Mesodermal cell (in vitro differentiated cells): ENCODE measurements around the gene F13A1.

Experiments used
- H3K27ac ChIP-seq: 2 replicates; pipeline ENCODE4 v1.7.0; 2013; ENCODE audit warnings: mild to moderate bottlenecking, low read depth, low read length, moderate library complexity; ENCODE audit not compliant: severe bottlenecking
- H3K36me3 ChIP-seq: 2 replicates; pipeline ENCODE4 v1.7.1; 2013; ENCODE audit warnings: mild to moderate bottlenecking, low read length, moderate library complexity; ENCODE audit not compliant: control insufficient read depth, insufficient read depth
- H3K4me1 ChIP-seq: one replicate; pipeline ENCODE4 v1.7.1; 2013; ENCODE audit warnings: mild to moderate bottlenecking, low read length; ENCODE audit not compliant: insufficient read depth, control insufficient read depth, poor library complexity, severe bottlenecking
- H3K4me3 ChIP-seq: 2 replicates; pipeline ENCODE4 v1.7.0; 2013; ENCODE audit warnings: low read length, control low read depth, mild to moderate bottlenecking; ENCODE audit not compliant: insufficient read depth, poor library complexity, severe bottlenecking; ENCODE audit errors: extremely low read depth
- H3K9me3 ChIP-seq: 2 replicates; pipeline ENCODE4 v1.7.1; 2013; ENCODE audit warnings: mild to moderate bottlenecking, low read length, moderate library complexity; ENCODE audit not compliant: control insufficient read depth
- WGBS, 2 experiments: methylation state at CpG; one replicate each; pipeline ENCODE4 v1.1.5; 2013; ENCODE audit warnings: missing lambda C conversion rate in 2 of 2; ENCODE audit not compliant: insufficient coverage in 2 of 2; 5-methylcytosine and 5-hydroxymethylcytosine counted together

Gene F13A1

GRCh38 chr6:6224933-6225486 is 95.5 kb downstream of the F13A1 start:
- Histone ChIP-seq H3K4me1 (no peaks in the 10 kb centered on the region), H3K27ac (no peak overlapping the region), H3K36me3 (no peaks in the 10 kb centered on the region), H3K4me3 (no peak overlapping the region), H3K9me3 (no peaks in the 10 kb centered on the region)
- WGBS, 2 experiments, result 95% methylated on average over 6 of the region's 6 CpGs

GRCh38 chr6:6221787-6222535 is 98.5 kb downstream of the F13A1 start:
- H3K36me3 ChIP-seq, result no peaks in the 10 kb centered on the region
- WGBS, 2 experiments, result 50 to 57% methylated on average over 2 to 4 of the region's 7 CpGs
- H3K4me3 ChIP-seq, result no peak overlapping the region
- no peaks in the 10 kb centered on the region for H3K4me1 ChIP-seq
- no peaks in the 10 kb centered on the region for H3K9me3 ChIP-seq
- no peak overlapping the region for H3K27ac ChIP-seq

- Histone ChIP-seq H3K9me3 (no peaks in the 10 kb centered on the region), H3K4me3 (no peak overlapping the region), H3K36me3 (no peaks in the 10 kb centered on the region), H3K4me1 (no peaks in the 10 kb centered on the region), H3K27ac (no peak overlapping the region)
- WGBS, 2 experiments, result 54 to 94% methylated on average over 2 of the region's 2 CpGs
These were observed 99.7 kb downstream of the F13A1 start for GRCh38 chr6:6220718-6221117.

- no peaks in the 10 kb centered on the region for H3K36me3 ChIP-seq
- no peak overlapping the region for H3K27ac ChIP-seq
- no peaks in the 10 kb centered on the region for H3K9me3 ChIP-seq
- WGBS, 2 experiments, result 88 to 91% methylated on average over 2 of the region's 3 CpGs
- no peaks in the 10 kb centered on the region for H3K4me1 ChIP-seq
- H3K4me3 ChIP-seq, result no peak overlapping the region
These were observed 100.7 kb downstream of the F13A1 start for GRCh38 chr6:6219716-6220115.

GRCh38 chr6:6218759-6219085 is 101.7 kb downstream of the F13A1 start:
- no peak overlapping the region for H3K4me3 ChIP-seq
- H3K9me3 ChIP-seq, result no peaks in the 10 kb centered on the region
- no peaks in the 10 kb centered on the region for H3K36me3 ChIP-seq
- no peaks in the 10 kb centered on the region for H3K4me1 ChIP-seq
- 94 to 100% methylated on average over 1 to 3 of the region's 3 CpGs for WGBS, 2 experiments
- no peak overlapping the region for H3K27ac ChIP-seq

GRCh38 chr6:6217855-6218758 is 102.4 kb downstream of the F13A1 start:
- Histone ChIP-seq H3K9me3 (no peaks in the 10 kb centered on the region), H3K4me1 (no peaks in the 10 kb centered on the region), H3K27ac (no peak overlapping the region), H3K36me3 (no peaks in the 10 kb centered on the region), H3K4me3 (no peak overlapping the region)
- 75 to 80% methylated on average over 9 to 11 of the region's 11 CpGs for WGBS, 2 experiments

- 83 to 86% methylated on average over 1 of the region's 2 CpGs for WGBS, 2 experiments
- no peaks in the 10 kb centered on the region for H3K4me1 ChIP-seq
- no peaks in the 10 kb centered on the region for H3K36me3 ChIP-seq
- H3K27ac ChIP-seq, result no peak overlapping the region
- H3K4me3 ChIP-seq, result no peak overlapping the region
- H3K9me3 ChIP-seq, result peaks cover 4% of the 10 kb centered on the region
These were observed 109.5 kb downstream of the F13A1 start for GRCh38 chr6:6210994-6211393.

- no peak overlapping the region for H3K27ac ChIP-seq
- no peaks in the 10 kb centered on the region for H3K9me3 ChIP-seq
- H3K4me1 ChIP-seq, result no peaks in the 10 kb centered on the region
- no peak overlapping the region for H3K4me3 ChIP-seq
- H3K36me3 ChIP-seq, result no peaks in the 10 kb centered on the region
- 83 to 100% methylated on average over 1 of the region's 2 CpGs for WGBS, 2 experiments
These were observed 117.6 kb downstream of the F13A1 start for GRCh38 chr6:6202886-6203285.

- WGBS, 2 experiments, result 71 to 73% methylated on average over 2 to 3 of the region's 4 CpGs
- no peak overlapping the region for H3K4me3 ChIP-seq
- H3K36me3 ChIP-seq, result no peaks in the 10 kb centered on the region
- no peak overlapping the region for H3K27ac ChIP-seq
- H3K9me3 ChIP-seq, result no peaks in the 10 kb centered on the region
- no peaks in the 10 kb centered on the region for H3K4me1 ChIP-seq
These were observed 119.3 kb downstream of the F13A1 start for GRCh38 chr6:6201200-6201599.

- H3K4me1 ChIP-seq, result no peaks in the 10 kb centered on the region
- 87 to 88% methylated on average over 3 of the region's 3 CpGs for WGBS, 2 experiments
- no peaks in the 10 kb centered on the region for H3K36me3 ChIP-seq
- no peak overlapping the region for H3K4me3 ChIP-seq
- no peaks in the 10 kb centered on the region for H3K9me3 ChIP-seq
- no peak overlapping the region for H3K27ac ChIP-seq
These were observed 120.8 kb downstream of the F13A1 start for GRCh38 chr6:6199678-6200077.
